Kidney (tissue), 14 donors: ENCODE results near the gene RETREG1. TPM values are rescaled to one million over a fixed set of nuclear protein-coding genes. Genes with fewer than 3 reads are reported as not detected.

ENCODE experiments used
- DNase-seq, 5 donors: peaks; one replicate each; pipeline ENCODE4 v3.0.0-alpha.2; 2013 to 2020
- FAIRE-seq: peaks from 2 replicates; lab custom pipeline; 2012; peaks lifted over from hg19 to GRCh38; lab: Jason Lieb, UNC
- H3K27ac ChIP-seq, 2 donors: one replicate each; pipeline ENCODE4 v1.7.0; 2013; ENCODE audit warnings: low read depth in 2 of 2, low read length in 2 of 2, inconsistent platforms in 1 of 2
- H3K27me3 ChIP-seq: one replicate; pipeline ENCODE4 v1.7.1; 2013; ENCODE audit warnings: low read length, inconsistent platforms; ENCODE audit not compliant: control insufficient read depth, insufficient read depth
- H3K36me3 ChIP-seq, 3 donors: one replicate each; pipeline versions ENCODE4 v1.7.0 to v1.7.1; 2013; ENCODE audit warnings: low read length in 3 of 3, control low read depth in 1 of 3, inconsistent platforms in 1 of 3; ENCODE audit not compliant: insufficient read depth in 3 of 3, control insufficient read depth in 2 of 3
- H3K4me1 ChIP-seq, 3 donors: one replicate each; pipeline versions ENCODE4 v1.7.0 to v1.7.1; 2013; ENCODE audit warnings: low read length in 3 of 3, inconsistent platforms in 1 of 3, low read depth in 1 of 3; ENCODE audit not compliant: control insufficient read depth in 2 of 3, insufficient read depth in 2 of 3
- H3K4me3 ChIP-seq, 3 donors: one replicate each; pipeline versions ENCODE4 v1.7.0 to v1.8.1; 2013; ENCODE audit warnings: low read length in 3 of 3, control low read depth in 1 of 3, inconsistent platforms in 1 of 3
- H3K9ac ChIP-seq, 3 donors: one replicate each; pipeline versions ENCODE4 v1.7.0 to v1.7.1; 2013; ENCODE audit warnings: low read length in 3 of 3, control low read depth in 1 of 3, inconsistent platforms in 1 of 3
- H3K9me3 ChIP-seq, 3 donors: one replicate each; pipeline versions ENCODE4 v1.7.0 to v1.7.1; 2013; ENCODE audit warnings: low read length in 3 of 3, control low read depth in 1 of 3, inconsistent platforms in 1 of 3; ENCODE audit not compliant: control insufficient read depth in 2 of 3, insufficient read depth in 1 of 3
- intact Hi-C: fragments of 100-400 bp; cut with DNase I; formaldehyde crosslinking; loops from one replicate; pipeline ENCODE4 v1.11.1; 2022
- polyA plus RNA-seq: library from polyadenylated mRNA; stranded (reverse); fragments of 350-450 nt; fragmentation: Illumina TruSeq; extraction: RNeasy Lipid Tissue Mini Kit (QIAGEN cat#74804); gene quantifications from one replicate; pipeline ENCODE4 v1.2.3, GENCODE V29; 2014; ENCODE audit warnings: low read depth, low replicate concordance; ENCODE audit not compliant: insufficient read depth
- total RNA-seq: library from RNA; stranded (reverse); fragmentation: NEBNext Ultra II Directional; extraction: Animal tissue kit (Norgen Biotek cat#: 25700); gene quantifications from one replicate; pipeline ENCODE4 v1.2.1, GENCODE V29; 2021
- TF ChIP-seq, protein P1 (sequence below): IDR thresholded peaks from 3 replicates; pipeline ENCODE4 v1.5.1; 2012; ENCODE audit warnings: mild to moderate bottlenecking, moderate library complexity, borderline replicate concordance; ENCODE audit not compliant: insufficient read depth; ENCODE audit errors: extremely low read depth
- donor health status: control.
- donor health status: control.
- donor health status: control.
- donor health status: control.
- donor health status: control.
- donor health status: DM: yes; HTN: yes; CAD: no.
- donor health status: Normal renal cell carcinoma (clear cell type).

RETREG1 gene
- total and polyA plus RNA-seq, 2 donors from 2014 or later, result 53.6 to 104 TPM

GRCh38 chr5:16549491-16550206, 67.1 kb downstream of the RETREG1 start:
- no peak overlapping the region for H3K9ac ChIP-seq
- intact Hi-C loops, result no loop called here

DNA sequence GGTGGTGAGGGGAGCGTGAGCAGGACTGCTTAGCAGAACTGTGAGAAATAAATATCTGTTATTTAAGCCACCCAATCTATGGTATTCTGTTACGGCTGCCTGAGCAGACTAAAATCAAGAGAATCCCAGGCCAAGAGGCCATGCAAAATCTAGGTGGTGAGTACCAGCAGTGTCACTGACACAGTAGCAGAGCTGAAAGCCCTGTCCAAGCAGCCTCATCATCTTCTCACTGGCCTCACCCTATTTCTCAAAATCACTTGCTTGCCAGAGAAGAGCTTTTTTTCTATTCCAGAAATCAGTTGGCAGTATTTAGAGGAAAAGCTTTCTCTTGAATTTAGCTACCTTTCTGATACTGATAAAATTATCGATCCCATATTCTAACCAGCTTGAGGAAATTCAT, 68.0 kb downstream of the RETREG1 start:
- intact Hi-C loops, result no loop called here
- no peak for FAIRE-seq

More at GRCh38 chr5:16549491-16550206, 67.1 kb downstream of the RETREG1 start:
- Histone ChIP-seq H3K36me3 (no peaks in the 10 kb centered on the region), H3K4me3 (no peak overlapping the region), H3K27ac (no peak overlapping the region), H3K4me1 (peaks cover 0 to 7% (median 0%) of the 10 kb centered on the region in 3 donors), H3K27me3 (no peaks in the 10 kb centered on the region), H3K9me3 (no peaks in the 10 kb centered on the region)
- no peak for FAIRE-seq
- TF ChIP-seq, protein P1, sequence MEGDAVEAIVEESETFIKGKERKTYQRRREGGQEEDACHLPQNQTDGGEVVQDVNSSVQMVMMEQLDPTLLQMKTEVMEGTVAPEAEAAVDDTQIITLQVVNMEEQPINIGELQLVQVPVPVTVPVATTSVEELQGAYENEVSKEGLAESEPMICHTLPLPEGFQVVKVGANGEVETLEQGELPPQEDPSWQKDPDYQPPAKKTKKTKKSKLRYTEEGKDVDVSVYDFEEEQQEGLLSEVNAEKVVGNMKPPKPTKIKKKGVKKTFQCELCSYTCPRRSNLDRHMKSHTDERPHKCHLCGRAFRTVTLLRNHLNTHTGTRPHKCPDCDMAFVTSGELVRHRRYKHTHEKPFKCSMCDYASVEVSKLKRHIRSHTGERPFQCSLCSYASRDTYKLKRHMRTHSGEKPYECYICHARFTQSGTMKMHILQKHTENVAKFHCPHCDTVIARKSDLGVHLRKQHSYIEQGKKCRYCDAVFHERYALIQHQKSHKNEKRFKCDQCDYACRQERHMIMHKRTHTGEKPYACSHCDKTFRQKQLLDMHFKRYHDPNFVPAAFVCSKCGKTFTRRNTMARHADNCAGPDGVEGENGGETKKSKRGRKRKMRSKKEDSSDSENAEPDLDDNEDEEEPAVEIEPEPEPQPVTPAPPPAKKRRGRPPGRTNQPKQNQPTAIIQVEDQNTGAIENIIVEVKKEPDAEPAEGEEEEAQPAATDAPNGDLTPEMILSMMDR, result no peak
- no peak for DNase-seq

DNA sequence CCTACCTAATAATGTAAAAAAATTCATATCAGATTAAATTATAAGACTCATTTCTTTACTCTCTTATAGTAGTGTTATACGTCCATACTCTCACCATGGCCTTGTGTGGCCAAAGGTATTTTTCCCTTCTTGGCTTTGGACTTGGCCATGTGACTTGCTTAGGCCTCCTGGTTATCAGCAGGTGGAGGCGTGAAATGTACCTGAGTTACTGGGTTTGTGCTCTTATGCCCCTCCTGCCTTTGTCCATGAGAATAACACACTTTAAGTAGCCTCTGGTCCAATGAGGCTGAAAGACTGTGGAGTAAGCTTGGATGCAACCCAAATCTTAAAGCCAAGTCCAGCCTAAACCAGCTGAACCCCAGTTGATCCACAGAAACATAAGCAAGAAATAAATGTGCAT, 68.7 kb downstream of the RETREG1 start:
- intact Hi-C loops, result no loop called here
- peak overlapping the region; percentile 13 to 38 for H3K27ac ChIP-seq

More for the DNA sequence above, 68.0 kb downstream of the RETREG1 start:
- Histone ChIP-seq H3K4me1 (peaks cover 0 to 7% (median 0%) of the 10 kb centered on the region in 3 donors), H3K36me3 (no peaks in the 10 kb centered on the region), H3K4me3 (no peak overlapping the region), H3K9ac (no peak overlapping the region), H3K9me3 (no peaks in the 10 kb centered on the region), H3K27me3 (no peaks in the 10 kb centered on the region), H3K27ac (peak overlapping the region in 1 of 2 donors; percentile 50)
- TF ChIP-seq, protein P1, result no peak
- DNase-seq, result no peak

More for the DNA sequence above, 68.7 kb downstream of the RETREG1 start:
- FAIRE-seq (no peak), DNase-seq (no peak)
- no peaks in the 10 kb centered on the region for H3K9me3 ChIP-seq
- TF ChIP-seq, protein P1, result no peak
- H3K9ac ChIP-seq, result no peak overlapping the region
- H3K27me3 ChIP-seq, result no peaks in the 10 kb centered on the region
- H3K36me3 ChIP-seq, result no peaks in the 10 kb centered on the region
- no peak overlapping the region for H3K4me3 ChIP-seq
- peaks cover 0 to 7% (median 0%) of the 10 kb centered on the region in 3 donors for H3K4me1 ChIP-seq
